HG02938 (cell line): ENCODE data around the gene TATDN3.
"Not testable (repeated sequence)": the region's sequence is repeated elsewhere in the genome, so short reads cannot be mapped to it uniquely, and the experiment has no call there.

Experiments
- ATAC-seq: cut with Tn5 transposase; IDR thresholded peaks from one replicate; pipeline ENCODE4 v1.9.1; 2021; ENCODE audit warnings: mild to moderate bottlenecking, moderate library complexity; ENCODE audit not compliant: unreplicated experiment

Gene TATDN3, protein sequence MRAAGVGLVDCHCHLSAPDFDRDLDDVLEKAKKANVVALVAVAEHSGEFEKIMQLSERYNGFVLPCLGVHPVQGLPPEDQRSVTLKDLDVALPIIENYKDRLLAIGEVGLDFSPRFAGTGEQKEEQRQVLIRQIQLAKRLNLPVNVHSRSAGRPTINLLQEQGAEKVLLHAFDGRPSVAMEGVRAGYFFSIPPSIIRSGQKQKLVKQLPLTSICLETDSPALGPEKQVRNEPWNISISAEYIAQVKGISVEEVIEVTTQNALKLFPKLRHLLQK

GRCh38 chr1:212791676-212792395 lies at the start of gene TATDN3, which contains the start of gene NSL1:
TATDN3 (plus strand) TSS chr1:212791894; CDS start chr1:212791922, 28 bp downstream.
NSL1 (minus strand) TSS chr1:212791777; CDS start chr1:212791763, 14 bp downstream.
- peak; percentile 59 for ATAC-seq

GRCh38 chr1:212743901-212744475 lies 47.7 kb upstream of the TATDN3 start:
- no peak for ATAC-seq

- ATAC-seq, result no peak
Measured at GRCh38 chr1:212745303-212745702, 46.4 kb upstream of the TATDN3 start.

DNA sequence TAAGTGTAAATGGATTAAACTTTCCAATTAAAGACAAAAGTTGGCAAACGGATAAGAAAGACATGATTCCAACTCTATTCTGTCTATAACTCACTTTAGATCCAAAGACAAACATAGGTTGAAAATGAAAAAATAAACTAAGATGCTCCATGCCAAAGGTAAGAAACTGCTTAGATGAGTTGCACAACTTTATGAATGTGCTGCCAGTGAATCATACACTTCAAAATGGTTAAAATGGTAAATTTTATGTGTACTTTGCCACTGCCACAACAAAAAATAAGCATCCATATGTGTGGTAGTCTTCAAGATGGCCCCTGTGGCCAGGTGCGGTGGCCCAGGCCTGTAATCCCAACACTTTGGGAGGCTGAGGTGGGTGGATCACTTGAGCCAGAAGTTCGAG lies 45.1 kb upstream of the TATDN3 start:
- ATAC-seq, result no peak

- ATAC-seq, result no peak
Measured at GRCh38 chr1:212749821-212750535, 41.7 kb upstream of the TATDN3 start.

DNA sequence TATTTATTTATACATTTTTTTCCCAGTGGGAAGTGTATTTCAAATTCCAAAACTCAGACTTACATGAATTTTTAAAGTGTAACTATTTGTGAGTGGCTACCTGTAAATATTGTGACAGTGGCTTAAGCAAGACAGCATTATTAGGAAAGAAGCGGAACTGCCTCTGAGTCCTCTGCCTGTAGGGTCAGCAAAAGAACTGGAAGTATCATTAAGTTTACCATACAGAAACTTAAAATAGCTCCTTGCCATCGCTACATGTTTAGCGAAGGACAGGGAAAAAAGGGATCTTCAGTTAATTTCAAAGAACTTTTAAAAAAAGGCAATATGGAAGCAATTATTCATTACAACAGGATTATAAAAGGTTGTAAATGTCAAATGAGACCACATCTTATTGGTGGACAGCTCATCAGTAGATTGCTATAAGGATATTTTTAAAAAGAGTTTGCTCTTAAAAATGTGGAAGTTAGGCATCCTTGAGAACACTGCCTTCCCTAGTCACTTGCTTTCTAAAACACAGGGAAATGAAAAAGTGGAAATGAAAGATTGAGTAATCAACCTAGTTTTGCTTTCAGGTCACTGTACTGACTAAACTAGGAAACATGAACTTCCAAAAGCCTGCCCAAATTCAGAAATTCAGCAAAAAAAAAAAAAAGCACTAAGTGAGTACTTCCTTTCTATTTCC lies 39.3 kb upstream of the TATDN3 start:
- peak; percentile 41 for ATAC-seq

DNA sequence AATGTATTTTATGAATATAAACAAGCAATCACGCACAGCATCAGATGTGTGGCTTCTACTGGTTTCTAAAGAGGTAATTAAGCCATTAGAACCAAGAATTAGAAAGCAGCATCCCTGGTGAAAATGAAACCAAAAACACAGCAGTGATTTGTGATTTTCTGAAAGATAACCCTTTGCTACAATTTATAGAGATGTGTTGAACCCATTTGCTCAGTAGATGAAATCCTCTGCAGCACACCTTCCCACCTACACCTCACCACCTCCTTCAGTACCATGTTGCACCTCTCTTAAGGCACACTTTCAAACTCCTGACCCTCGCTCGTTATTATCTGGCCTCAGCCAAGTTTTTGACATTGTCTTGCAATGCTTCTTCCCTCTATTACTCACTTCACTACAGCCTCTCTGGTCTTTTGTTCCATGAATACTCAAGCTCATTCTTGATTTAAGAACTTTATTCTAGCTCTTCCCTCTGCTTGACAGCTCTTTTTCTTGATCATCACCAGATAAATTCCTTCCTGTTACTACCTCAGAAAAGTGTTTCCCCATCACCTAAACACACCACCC lies 38.7 kb upstream of the TATDN3 start:
- peak; percentile 38 for ATAC-seq

- no peak for ATAC-seq
Measured at GRCh38 chr1:212753749-212754148, 37.9 kb upstream of the TATDN3 start.

DNA sequence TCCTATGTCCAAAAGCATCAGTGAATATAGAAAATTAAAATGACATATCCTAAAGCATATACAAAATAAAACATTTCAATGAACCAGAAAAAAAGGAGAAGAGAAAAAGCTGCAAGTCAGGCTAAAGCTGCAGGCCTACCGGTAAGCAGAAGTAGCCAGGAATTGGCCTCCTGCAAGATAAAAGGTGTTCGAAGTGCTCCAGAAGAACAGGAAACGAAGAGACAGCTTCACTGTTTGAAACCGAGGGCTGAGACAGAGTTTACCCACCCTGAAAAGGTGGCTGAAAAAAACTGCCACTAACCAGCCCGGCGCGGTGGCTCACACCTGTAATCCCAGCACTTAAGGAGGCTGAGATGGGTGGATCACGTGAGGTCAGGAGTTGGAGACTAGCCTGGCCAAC lies 37.5 kb upstream of the TATDN3 start:
- peak; percentile 41 for ATAC-seq

DNA sequence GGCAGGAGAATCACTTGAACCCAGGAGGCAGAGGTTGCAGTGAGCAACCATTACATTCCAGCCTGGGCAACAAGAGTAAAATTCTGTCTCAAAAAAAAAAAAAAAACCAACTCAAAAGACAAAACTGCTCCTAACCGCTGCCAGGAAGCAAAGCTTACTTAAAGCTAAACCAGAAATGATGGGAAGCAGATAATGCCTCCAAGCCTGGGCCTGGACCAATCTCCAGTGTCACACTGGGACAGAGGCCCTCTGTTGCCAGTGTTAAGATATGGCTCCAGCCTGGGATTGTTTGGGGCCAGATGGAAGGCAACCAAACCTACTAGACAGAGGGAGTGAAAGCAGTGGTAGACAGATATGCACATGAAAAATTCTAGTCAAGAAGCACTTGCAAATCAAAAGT lies 37.0 kb upstream of the TATDN3 start:
- ATAC-seq, result no peak

- no peak for ATAC-seq
Measured at GRCh38 chr1:212759683-212760082, 32.0 kb upstream of the TATDN3 start.

- no peak for ATAC-seq
Measured at GRCh38 chr1:212760126-212760823, 31.4 kb upstream of the TATDN3 start.

- no peak for ATAC-seq
Measured at GRCh38 chr1:212762234-212762633, 29.5 kb upstream of the TATDN3 start.

GRCh38 chr1:212762839-212763238 lies 28.9 kb upstream of the TATDN3 start:
- no peak for ATAC-seq

DNA sequence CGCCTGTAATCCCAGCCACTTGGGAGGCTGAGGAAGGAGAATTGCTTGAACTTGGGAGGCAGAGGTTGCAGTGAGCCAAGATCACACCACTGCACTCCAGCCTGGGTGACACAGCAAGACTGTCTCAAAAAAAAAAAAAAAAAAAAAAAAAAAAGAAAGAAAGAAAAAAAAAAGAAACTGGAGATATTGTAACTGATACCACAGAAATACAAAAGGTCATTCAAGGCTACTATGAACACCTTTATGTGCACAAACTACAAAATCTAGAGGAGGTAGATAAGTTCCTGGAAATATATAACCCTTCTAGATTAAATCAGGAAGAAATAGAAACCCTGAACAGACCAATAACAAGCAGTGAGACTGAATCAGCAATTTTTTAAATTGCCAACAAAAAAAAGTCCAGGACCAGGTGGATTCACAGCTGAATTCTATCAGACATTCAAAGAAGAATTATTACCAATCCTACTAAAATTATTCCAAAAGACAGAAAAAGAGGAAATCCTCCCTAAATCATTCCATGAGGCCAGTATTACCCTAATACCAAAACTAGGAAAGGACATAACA lies 26.9 kb upstream of the TATDN3 start:
- ATAC-seq, result not testable (repeated sequence)

DNA sequence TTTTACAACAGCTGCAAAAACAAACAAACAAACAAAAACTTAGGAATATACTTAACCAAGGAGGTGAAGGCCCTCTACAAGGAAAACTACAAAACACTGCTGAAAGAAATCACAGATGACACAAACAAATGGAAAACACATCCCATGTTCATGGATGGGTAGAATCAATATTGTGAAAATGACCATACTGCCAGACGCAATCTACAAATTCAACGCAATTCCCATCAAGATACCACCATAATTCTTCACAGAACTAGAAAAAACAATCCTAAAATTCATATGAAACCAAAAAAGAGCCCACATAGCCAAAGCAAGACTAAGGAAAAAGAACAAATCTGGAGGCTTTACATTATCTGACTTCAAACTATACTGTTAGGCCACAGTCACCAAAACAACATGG lies 24.9 kb upstream of the TATDN3 start:
- ATAC-seq, result not testable (repeated sequence)

- no peak for ATAC-seq
Measured at GRCh38 chr1:212769459-212770167, 22.1 kb upstream of the TATDN3 start.

DNA sequence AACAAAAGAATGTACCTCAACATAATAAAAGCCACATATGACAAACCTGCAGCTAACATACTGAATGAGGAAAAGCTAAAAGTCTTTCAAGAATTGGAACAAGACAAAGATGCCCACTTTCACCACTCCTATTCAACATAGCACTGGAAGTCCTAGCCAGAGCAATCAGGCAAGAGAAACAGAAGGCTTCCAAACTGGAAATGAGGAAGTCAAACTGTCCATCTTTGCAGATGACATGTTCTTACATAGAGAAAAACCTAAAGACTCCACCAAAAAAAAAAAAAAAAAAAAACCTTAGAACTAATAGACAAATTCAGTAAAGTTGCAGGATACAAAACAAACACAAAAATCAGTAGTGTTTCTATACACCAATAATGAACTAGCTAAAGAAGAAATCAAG lies 20.4 kb upstream of the TATDN3 start:
- no peak for ATAC-seq

DNA sequence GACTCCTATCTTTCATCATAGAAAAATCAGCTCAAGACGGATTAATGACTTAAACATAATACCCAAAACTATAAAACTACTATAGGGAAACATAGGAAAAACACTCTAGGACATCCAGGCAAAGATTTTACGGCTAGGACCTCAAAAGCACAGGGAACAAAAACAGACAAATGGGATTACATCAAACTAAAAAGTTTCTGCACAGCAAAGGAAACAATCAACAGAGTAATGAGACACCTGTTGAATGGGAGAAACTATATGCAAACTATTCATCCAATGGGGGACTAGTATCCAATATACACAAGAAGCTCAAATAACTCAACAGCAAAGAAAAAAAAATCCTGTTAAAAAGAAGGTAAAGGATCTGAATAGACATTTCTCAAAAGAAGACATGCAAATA lies 18.7 kb upstream of the TATDN3 start:
- no peak for ATAC-seq
